GM19193 (cell line): ENCODE measurements around the gene FGFR3.

Experiments used
- POLR2A ChIP-seq: IDR thresholded peaks from 4 replicates; pipeline ENCODE4 v1.6.1; 2011; ENCODE audit not compliant: insufficient read depth, insufficient read length; ENCODE audit errors: extremely low read depth

Gene FGFR3

DNA sequence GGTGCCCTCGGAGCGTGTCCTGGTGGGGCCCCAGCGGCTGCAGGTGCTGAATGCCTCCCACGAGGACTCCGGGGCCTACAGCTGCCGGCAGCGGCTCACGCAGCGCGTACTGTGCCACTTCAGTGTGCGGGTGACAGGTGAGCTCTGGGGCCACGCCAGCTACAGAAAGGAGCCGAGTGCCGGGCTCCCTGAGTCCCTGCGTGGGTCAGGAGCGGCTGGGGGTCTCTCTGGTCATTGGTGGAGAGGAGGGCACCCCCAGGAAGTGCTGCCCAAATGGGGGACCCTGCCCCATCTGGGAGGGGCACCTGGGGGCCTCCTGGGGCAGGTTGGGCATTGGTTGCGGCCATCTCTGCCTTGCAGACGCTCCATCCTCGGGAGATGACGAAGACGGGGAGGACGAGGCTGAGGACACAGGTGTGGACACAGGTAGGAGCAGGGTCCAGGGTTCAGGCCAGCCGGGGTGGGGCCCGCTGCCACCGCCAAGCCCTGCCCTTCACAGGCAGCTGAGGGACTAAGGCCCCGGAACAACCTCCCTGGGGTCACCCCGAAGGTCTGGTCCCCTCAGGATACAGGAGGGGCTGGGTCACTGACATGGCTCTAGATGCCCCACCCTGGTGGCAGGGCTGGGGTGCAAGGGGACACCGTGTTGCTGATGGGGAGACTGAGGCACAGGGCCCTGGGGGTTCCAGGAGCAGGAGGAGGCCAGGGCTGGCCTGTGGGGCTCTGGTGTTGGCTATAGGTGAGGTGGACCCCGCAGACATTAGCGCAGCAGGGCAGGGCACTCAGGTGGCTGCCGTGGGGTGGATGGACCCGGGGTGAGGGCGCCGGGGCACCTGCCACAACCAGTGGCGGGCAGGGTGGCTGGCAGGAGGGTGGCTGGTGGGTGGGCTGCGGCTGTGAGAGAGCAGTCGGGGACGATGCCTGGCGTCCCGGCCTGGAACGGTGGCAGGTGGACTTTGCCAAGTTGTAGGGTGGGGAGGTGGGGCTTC is 6.6 kb downstream of the FGFR3 start:
- TF ChIP-seq POLR2A = no peak

- TF ChIP-seq POLR2A = no peak
Measured at GRCh38 chr4:1800805-1801204, 7.7 kb downstream of the FGFR3 start.

GRCh38 chr4:1801286-1801958 is 8.3 kb downstream of the FGFR3 start:
- TF ChIP-seq POLR2A = no peak

DNA sequence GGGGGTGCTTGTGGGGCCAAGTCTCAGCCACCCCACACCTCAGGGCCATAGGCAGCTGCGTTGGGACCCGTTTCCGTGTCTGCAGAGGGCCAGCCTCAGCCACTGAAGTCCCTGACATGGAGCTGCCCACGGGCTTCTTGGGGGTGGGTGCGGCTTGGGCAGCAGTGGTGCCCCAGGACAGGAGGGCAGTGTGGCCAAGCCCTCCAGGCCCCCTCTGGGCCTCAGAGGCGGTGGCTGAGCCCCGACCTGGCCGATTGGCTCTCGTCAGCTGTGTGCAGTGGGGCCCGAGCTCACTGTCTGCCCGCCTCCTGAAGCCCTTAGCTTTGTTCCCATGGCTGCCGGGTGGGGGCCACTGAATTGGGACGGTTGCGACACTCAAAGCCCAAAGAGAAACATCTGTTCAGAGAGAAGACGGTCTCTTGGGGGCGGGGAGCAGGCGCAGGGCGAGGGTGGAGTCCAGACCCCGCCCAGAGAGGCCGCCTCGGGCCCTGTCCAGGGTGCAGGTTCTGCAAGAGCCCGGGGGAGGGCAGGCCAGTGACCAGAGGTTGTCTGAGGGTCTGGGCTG is 9.1 kb downstream of the FGFR3 start:
- TF ChIP-seq POLR2A = no peak

DNA sequence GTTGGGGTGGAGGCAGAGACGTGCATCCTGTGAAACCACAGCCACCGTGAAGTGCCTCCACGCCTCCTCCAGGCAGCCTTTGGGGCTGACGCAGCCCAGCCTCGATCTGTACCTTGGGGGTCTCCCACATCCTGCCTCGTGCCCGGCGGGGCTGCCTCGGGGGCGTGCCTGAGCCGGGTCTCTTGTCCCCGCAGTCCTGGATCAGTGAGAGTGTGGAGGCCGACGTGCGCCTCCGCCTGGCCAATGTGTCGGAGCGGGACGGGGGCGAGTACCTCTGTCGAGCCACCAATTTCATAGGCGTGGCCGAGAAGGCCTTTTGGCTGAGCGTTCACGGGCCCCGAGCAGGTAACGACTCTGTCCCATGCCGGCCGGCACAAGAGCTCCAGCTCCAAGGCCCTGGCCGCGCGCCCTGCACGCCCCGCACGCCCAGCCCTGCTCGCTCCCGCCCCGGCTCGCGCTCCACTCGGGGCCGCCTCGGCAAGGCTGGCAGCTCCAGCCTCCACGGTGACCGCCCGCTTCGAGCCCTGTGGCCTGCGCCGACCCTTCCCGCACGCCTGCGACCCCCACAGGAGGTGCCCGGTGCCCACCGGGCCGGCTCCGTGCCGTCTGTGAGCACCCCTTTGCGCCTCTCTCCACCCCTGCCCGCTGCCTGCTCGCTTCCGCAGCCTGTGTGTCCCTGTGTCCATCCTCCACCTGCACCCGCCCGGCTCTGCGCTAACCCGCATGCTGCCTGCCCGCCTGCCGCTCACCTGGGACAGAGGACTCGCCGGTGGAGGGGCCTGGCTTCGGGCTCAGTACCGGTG is 9.8 kb downstream of the FGFR3 start:
- TF ChIP-seq POLR2A = no peak

GRCh38 chr4:1803523-1804423 is 10.7 kb downstream of the FGFR3 start:
- no peak for TF ChIP-seq POLR2A

DNA sequence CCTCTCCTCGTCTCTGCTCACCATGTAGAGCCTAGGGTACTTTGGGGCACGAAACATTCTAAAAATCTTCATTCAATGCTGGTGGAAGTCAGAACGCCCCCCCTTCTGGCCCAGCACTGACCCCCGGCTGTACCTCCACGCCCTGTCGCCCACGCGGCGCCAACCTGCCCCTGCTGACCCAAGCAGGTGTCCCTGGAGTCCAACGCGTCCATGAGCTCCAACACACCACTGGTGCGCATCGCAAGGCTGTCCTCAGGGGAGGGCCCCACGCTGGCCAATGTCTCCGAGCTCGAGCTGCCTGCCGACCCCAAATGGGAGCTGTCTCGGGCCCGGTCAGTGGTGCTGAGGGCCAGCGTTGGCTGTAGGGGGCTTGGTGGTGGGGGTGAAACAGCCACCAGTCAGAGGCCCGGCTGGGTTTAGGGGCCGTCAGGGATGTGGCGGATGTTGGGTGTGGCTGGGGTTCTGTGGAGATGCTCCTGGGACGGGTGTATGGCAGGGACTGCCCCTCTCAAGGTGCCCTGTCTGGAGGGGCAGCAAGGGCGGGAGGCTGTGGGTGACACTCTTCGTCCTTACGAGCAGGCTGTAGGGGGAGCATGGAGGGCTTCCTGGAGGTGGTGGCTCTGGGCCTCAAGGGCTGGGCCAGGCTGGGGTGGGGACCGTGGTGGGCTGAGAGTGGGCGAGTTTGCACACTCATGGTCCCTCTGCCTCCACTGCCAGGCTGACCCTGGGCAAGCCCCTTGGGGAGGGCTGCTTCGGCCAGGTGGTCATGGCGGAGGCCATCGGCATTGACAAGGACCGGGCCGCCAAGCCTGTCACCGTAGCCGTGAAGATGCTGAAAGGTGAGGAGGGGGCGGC is 11.8 kb downstream of the FGFR3 start:
- no peak for TF ChIP-seq POLR2A

GRCh38 chr4:1805493-1806222 is 12.6 kb downstream of the FGFR3 start:
- TF ChIP-seq POLR2A = no peak

DNA sequence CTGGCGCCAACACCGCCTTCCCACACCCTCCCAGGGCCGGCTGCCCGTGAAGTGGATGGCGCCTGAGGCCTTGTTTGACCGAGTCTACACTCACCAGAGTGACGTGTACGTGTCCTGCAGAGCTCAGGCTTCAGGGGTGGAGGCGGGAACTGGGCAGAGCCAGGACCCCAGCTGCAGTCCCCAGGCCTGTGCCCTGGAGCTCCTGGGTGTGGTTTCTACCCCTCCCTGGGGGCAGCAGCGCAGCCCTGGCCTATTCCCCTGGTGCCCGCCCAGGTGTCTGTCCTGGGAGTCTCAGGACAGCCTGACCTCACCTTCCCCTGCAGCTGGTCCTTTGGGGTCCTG is 13.1 kb downstream of the FGFR3 start:
- TF ChIP-seq POLR2A = no peak

DNA sequence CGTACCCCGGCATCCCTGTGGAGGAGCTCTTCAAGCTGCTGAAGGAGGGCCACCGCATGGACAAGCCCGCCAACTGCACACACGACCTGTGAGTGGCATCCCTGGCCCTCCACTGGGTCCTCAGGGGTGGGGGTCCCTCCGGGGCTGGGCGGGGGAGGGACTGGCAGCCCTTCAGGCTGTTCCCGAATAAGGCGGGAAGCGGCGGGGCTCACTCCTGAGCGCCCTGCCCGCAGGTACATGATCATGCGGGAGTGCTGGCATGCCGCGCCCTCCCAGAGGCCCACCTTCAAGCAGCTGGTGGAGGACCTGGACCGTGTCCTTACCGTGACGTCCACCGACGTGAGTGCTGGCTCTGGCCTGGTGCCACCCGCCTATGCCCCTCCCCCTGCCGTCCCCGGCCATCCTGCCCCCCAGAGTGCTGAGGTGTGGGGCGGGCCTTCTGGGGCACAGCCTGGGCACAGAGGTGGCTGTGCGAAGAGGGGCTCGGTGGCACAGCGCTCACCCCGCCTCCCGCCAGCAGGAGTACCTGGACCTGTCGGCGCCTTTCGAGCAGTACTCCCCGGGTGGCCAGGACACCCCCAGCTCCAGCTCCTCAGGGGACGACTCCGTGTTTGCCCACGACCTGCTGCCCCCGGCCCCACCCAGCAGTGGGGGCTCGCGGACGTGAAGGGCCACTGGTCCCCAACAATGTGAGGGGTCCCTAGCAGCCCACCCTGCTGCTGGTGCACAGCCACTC is 13.7 kb downstream of the FGFR3 start:
- TF ChIP-seq POLR2A = no peak

DNA sequence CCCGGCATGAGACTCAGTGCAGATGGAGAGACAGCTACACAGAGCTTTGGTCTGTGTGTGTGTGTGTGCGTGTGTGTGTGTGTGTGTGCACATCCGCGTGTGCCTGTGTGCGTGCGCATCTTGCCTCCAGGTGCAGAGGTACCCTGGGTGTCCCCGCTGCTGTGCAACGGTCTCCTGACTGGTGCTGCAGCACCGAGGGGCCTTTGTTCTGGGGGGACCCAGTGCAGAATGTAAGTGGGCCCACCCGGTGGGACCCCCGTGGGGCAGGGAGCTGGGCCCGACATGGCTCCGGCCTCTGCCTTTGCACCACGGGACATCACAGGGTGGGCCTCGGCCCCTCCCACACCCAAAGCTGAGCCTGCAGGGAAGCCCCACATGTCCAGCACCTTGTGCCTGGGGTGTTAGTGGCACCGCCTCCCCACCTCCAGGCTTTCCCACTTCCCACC is 14.3 kb downstream of the FGFR3 start:
- no peak for TF ChIP-seq POLR2A

DNA sequence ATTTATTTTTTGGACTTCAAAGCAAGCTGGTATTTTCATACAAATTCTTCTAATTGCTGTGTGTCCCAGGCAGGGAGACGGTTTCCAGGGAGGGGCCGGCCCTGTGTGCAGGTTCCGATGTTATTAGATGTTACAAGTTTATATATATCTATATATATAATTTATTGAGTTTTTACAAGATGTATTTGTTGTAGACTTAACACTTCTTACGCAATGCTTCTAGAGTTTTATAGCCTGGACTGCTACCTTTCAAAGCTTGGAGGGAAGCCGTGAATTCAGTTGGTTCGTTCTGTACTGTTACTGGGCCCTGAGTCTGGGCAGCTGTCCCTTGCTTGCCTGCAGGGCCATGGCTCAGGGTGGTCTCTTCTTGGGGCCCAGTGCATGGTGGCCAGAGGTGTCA is 15.3 kb downstream of the FGFR3 start:
- no peak for TF ChIP-seq POLR2A
